ENCODE results near the gene PC. TPM values are rescaled to one million over a fixed set of nuclear protein-coding genes. Genes with fewer than 3 reads are reported as not detected.

Gene PC
- total RNA-seq, 1 donor from 2014 or later, result 49.1 TPM

DNA sequence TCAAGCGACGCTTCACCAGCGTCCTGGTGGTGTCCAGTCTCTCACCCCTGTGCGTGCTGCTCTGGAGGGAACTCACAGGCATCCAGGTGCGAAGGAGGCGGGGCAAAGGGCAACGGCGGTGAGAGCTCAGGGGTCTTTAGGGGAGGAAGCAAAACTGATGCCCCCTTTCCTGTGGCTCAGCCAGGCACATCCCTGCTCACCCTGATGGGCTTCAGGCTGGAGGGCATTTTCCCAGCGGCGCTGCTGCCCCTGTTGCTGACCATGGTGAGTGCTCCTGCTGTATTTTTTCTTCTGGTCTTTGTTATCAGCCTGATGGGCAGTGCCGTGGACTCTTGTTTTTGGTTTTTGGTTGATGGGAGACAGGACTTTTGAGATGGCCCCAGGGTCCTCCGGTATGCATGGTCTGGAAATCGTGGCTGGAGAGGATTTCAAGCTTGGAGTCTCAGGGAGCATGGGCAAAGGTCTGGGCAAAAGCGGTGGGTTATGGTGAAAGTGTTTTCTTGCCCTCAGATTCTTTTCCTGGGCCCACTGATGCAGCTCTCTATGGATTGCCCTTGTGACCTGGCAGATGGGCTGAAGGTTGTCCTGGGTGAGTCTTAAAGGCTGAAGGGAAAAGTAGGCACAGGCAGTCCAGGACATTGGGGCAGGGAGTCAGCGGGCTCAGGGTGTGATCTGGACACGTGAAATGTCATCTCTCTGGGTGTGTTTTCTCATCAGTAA lies 114.2 kb downstream of the PC start:
- no peak for DNase-seq (ENCODE audit: extremely low spot score, unreplicated experiment)
- Mint-ChIP-seq H3K9me3 (ENCODE audit: unreplicated experiment) (no peaks in the 10 kb centered on the region), H3K36me3 (ENCODE audit: unreplicated experiment) (peaks cover 13% of the 10 kb centered on the region), H3K4me1 (ENCODE audit: unreplicated experiment) (peaks cover 32% of the 10 kb centered on the region), H3K27me3 (ENCODE audit: unreplicated experiment) (no peaks in the 10 kb centered on the region), H3K27ac (ENCODE audit: unreplicated experiment) (peak overlapping the region; percentile 91), H3K4me3 (ENCODE audit: unreplicated experiment) (peak overlapping the region; percentile 93)
- TF ChIP-seq, protein P1, sequence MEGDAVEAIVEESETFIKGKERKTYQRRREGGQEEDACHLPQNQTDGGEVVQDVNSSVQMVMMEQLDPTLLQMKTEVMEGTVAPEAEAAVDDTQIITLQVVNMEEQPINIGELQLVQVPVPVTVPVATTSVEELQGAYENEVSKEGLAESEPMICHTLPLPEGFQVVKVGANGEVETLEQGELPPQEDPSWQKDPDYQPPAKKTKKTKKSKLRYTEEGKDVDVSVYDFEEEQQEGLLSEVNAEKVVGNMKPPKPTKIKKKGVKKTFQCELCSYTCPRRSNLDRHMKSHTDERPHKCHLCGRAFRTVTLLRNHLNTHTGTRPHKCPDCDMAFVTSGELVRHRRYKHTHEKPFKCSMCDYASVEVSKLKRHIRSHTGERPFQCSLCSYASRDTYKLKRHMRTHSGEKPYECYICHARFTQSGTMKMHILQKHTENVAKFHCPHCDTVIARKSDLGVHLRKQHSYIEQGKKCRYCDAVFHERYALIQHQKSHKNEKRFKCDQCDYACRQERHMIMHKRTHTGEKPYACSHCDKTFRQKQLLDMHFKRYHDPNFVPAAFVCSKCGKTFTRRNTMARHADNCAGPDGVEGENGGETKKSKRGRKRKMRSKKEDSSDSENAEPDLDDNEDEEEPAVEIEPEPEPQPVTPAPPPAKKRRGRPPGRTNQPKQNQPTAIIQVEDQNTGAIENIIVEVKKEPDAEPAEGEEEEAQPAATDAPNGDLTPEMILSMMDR (IDR thresholded peaks at IDR 0.05), result no peak

- H3K4me1 Mint-ChIP-seq (ENCODE audit: unreplicated experiment), result peaks cover 32% of the 10 kb centered on the region
- peak; percentile 96 for DNase-seq (ENCODE audit: extremely low spot score, unreplicated experiment)
- H3K36me3 Mint-ChIP-seq (ENCODE audit: unreplicated experiment), result peaks cover 13% of the 10 kb centered on the region
- H3K4me3 Mint-ChIP-seq (ENCODE audit: unreplicated experiment), result peak within 1 kb of the TSS; percentile 93
- H3K27ac Mint-ChIP-seq (ENCODE audit: unreplicated experiment), result peak within 1 kb of the TSS; percentile 94
- H3K9me3 Mint-ChIP-seq (ENCODE audit: unreplicated experiment), result no peaks in the 10 kb centered on the region
- TF ChIP-seq, protein P1 (IDR thresholded peaks at IDR 0.05), result no peak
- no peaks in the 10 kb centered on the region for H3K27me3 Mint-ChIP-seq (ENCODE audit: unreplicated experiment)
Measured at GRCh38 chr11:66842896-66843775, 115.0 kb downstream of the PC start, which contains the start of gene RCE1. TSS of gene RCE1 (plus strand) at chr11:66843441. CDS start at chr11:66843456, 15 bp downstream.

GRCh38 chr11:66842501-66842895 lies 115.7 kb downstream of the PC start:
- no peaks in the 10 kb centered on the region for H3K27me3 Mint-ChIP-seq (ENCODE audit: unreplicated experiment)
- H3K27ac Mint-ChIP-seq (ENCODE audit: unreplicated experiment), result peak overlapping the region; percentile 94
- TF ChIP-seq, protein P1 (IDR thresholded peaks at IDR 0.05), result no peak
- H3K9me3 Mint-ChIP-seq (ENCODE audit: unreplicated experiment), result no peaks in the 10 kb centered on the region
- peaks cover 13% of the 10 kb centered on the region for H3K36me3 Mint-ChIP-seq (ENCODE audit: unreplicated experiment)
- peaks cover 32% of the 10 kb centered on the region for H3K4me1 Mint-ChIP-seq (ENCODE audit: unreplicated experiment)
- peak overlapping the region; percentile 92 for H3K4me3 Mint-ChIP-seq (ENCODE audit: unreplicated experiment)
- no peak for DNase-seq (ENCODE audit: extremely low spot score, unreplicated experiment)

- H3K4me3 Mint-ChIP-seq (ENCODE audit: unreplicated experiment), result peak overlapping the region; percentile 92
- TF ChIP-seq, protein P1 (IDR thresholded peaks at IDR 0.05), result no peak
- H3K27ac Mint-ChIP-seq (ENCODE audit: unreplicated experiment), result peak overlapping the region; percentile 94
- DNase-seq (ENCODE audit: extremely low spot score, unreplicated experiment), result no peak
- H3K27me3 Mint-ChIP-seq (ENCODE audit: unreplicated experiment), result no peaks in the 10 kb centered on the region
- H3K4me1 Mint-ChIP-seq (ENCODE audit: unreplicated experiment), result peaks cover 32% of the 10 kb centered on the region
- no peaks in the 10 kb centered on the region for H3K9me3 Mint-ChIP-seq (ENCODE audit: unreplicated experiment)
- H3K36me3 Mint-ChIP-seq (ENCODE audit: unreplicated experiment), result peaks cover 13% of the 10 kb centered on the region
Measured at GRCh38 chr11:66841861-66842260, 116.3 kb downstream of the PC start.

Data from osteocyte (in vitro differentiated cells).